ENCODE measurements around the gene AKAP17A.
"Not testable (repeated sequence)": the region's sequence is repeated elsewhere in the genome, so short reads cannot be mapped to it uniquely, and the experiment has no call there.

AKAP17A gene

GRCh38 chrX:1602299-1602698 lies 10.9 kb downstream of the AKAP17A start:
- DNase-seq (ENCODE audit: low read depth, low spot score) = no peak

DNA sequence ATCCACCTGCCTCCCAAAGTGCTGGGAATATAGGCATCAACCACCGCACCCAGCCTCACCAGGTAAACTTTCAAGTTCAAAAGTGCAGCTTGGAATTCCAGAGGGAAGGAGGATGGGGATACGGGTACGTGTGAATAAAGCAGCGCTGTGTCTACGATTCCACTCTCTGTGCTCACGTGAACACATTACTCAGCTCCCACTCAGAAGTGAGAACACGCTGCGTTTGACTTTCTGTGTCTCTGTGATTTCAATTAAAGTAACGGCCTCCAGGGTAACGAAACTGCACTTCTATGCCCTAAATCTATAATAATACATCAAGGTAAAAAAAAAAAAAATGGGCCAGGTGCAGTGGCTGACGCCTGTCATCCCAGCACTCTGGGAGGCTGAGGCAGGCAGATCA lies 15.1 kb downstream of the AKAP17A start:
- DNase-seq (ENCODE audit: low read depth, low spot score) = no peak

DNA sequence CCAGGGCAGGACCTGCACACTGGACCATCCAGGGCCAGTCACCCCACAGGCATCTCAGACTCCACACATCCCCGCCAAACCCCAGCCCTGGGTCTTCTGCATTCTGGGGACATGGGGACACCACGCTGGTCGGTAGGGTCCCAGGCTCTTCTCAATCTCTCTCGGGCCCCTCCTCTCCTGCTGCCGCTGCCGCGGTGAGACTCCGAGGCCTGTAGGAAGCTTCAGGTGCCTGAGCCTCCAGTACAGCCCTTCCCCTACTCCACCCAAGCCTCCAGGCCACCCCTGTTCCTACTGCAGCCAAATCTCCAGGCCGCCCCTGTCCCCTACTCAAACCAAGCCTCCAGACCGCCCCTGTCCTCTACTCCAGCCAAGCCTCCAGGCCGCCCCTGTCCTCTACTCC lies 17.9 kb downstream of the AKAP17A start:
- no peak for DNase-seq (ENCODE audit: low read depth, low spot score)

- no peak for DNase-seq (ENCODE audit: low read depth, low spot score)
Observed at GRCh38 chrX:1609762-1610161, 18.4 kb downstream of the AKAP17A start.

GRCh38 chrX:1610166-1610565 lies 18.8 kb downstream of the AKAP17A start:
- no peak for DNase-seq (ENCODE audit: low read depth, low spot score)

- DNase-seq (ENCODE audit: low read depth, low spot score) = no peak
Observed at GRCh38 chrX:1610736-1611135, 19.3 kb downstream of the AKAP17A start.

GRCh38 chrX:1612641-1613286 lies 21.4 kb downstream of the AKAP17A start:
- DNase-seq (ENCODE audit: low read depth, low spot score) = no peak

GRCh38 chrX:1614927-1615326 lies 23.5 kb downstream of the AKAP17A start, which contains the start of gene ASMT:
TSS of gene ASMT (plus strand) at chrX:1615059. CDS start at chrX:1615200, 141 bp downstream.
- no peak for DNase-seq (ENCODE audit: low read depth, low spot score)

GRCh38 chrX:1618689-1619088 lies 27.3 kb downstream of the AKAP17A start:
- no peak for DNase-seq (ENCODE audit: low read depth, low spot score)

GRCh38 chrX:1623691-1624090 lies 32.3 kb downstream of the AKAP17A start:
- DNase-seq (ENCODE audit: low read depth, low spot score) = no peak

DNA sequence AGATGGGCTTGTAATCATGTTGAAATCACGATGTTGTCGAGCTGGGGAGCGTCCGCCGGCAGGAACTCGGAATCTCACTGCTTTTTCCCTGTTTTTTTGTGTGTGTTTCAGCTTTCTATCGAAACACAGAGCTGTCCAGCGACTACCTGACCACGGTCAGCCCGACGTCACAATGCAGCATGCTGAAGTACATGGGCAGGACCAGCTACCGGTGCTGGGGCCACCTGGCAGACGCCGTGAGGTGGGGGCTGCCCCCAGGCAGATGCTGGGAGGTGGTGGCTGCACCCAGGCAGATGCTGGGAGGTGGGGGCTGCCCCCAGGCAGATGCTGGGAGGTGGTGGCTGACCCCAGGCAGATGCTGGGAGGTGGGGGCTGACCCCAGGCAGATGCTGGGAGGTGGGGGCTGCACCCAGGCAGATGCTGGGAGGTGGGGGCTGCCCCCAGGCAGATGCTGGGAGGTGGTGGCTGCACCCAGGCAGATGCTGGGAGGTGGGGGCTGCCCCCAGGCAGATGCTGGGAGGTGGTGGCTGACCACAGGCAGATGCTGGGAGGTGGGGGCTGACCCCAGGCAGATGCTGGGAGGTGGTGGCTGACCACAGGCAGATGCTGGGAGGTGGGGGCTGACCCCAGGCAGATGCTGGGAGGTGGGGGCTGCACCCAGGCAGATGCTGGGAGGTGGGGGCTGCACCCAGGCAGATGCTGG lies 32.9 kb downstream of the AKAP17A start:
- not testable (repeated sequence) for DNase-seq (ENCODE audit: low read depth, low spot score)

GRCh38 chrX:1624861-1625215 lies 33.4 kb downstream of the AKAP17A start:
- DNase-seq (ENCODE audit: low read depth, low spot score) = not testable (repeated sequence)

- DNase-seq (ENCODE audit: low read depth, low spot score) = no peak
Observed at GRCh38 chrX:1629244-1629643, 37.8 kb downstream of the AKAP17A start.

GRCh38 chrX:1646009-1646408 lies 54.6 kb downstream of the AKAP17A start:
- DNase-seq (ENCODE audit: low read depth, low spot score) = no peak

DNA sequence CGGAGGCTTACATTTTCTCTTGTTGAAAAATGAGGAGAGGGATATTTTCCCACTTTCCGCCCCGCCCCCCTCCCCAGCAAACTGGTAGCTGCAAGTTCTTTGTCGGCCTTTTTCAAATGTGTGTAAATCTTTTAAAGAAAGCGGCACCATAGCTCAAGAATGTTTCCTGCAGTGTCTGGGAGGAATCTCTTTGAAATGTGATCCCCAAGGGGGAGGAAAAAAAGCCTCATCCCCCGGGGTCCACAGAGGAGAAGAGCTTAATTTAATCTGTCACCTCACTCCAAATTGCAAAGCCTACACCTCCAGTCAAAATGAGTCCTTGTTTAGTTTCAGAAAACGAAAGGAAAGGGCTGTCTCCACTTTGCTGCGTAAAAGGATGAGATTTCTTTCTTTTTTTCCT lies 58.2 kb downstream of the AKAP17A start:
- DNase-seq (ENCODE audit: low read depth, low spot score) = no peak
